Upper lobe of left lung (tissue), 4 donors: ENCODE measurements around the gene CELF5.

ENCODE experiments used
- POLR2A ChIP-seq, 4 donors: fragments of 450-650 bp; IDR thresholded peaks; one replicate each; pipeline ENCODE4 v1.5.1; 2016 to 2017; ENCODE audit warnings: antibody characterized with exemption in 4 of 4, mild to moderate bottlenecking in 2 of 4
- POLR2AphosphoS5 ChIP-seq, 2 donors: sonication (generic); formaldehyde crosslinking; IDR thresholded peaks; one replicate each; pipeline ENCODE4 v1.5.1; 2017; ENCODE audit warnings: antibody characterized with exemption in 2 of 2
- TF ChIP-seq, protein P1 (sequence below), 6 experiments: fragments of 450-650 bp in 4 of 6; fragments of 200-600 bp in 2 of 6; sonication (generic) in 2 of 6; IDR thresholded peaks; one replicate each; pipeline ENCODE4 v1.5.1; 2016 to 2019; ENCODE audit warnings: antibody characterized with exemption in 6 of 6

DNA sequence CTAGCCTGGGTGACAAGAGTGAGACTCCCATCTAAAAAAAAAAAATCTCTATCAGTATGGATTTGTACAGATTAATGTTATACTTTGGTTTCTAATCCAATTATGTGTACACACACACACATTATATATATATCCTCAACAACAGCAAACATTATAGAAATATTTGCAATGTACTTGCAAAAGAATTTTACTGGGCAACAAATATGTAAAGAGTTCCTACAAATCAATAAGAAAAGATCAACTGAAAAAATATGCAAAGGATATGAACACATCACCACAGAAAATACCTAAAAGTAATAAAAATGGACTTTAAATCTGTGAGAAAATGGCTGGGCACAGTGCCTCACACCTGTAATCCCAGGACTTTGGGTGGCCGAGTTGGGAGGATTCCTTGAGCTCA is 101.0 kb downstream of the CELF5 start:
- no peak for TF ChIP-seq POLR2A (IDR thresholded peaks at IDR 0.05)
- no peak for TF ChIP-seq POLR2AphosphoS5 (IDR thresholded peaks at IDR 0.05)
- TF ChIP-seq, protein P1, sequence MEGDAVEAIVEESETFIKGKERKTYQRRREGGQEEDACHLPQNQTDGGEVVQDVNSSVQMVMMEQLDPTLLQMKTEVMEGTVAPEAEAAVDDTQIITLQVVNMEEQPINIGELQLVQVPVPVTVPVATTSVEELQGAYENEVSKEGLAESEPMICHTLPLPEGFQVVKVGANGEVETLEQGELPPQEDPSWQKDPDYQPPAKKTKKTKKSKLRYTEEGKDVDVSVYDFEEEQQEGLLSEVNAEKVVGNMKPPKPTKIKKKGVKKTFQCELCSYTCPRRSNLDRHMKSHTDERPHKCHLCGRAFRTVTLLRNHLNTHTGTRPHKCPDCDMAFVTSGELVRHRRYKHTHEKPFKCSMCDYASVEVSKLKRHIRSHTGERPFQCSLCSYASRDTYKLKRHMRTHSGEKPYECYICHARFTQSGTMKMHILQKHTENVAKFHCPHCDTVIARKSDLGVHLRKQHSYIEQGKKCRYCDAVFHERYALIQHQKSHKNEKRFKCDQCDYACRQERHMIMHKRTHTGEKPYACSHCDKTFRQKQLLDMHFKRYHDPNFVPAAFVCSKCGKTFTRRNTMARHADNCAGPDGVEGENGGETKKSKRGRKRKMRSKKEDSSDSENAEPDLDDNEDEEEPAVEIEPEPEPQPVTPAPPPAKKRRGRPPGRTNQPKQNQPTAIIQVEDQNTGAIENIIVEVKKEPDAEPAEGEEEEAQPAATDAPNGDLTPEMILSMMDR (IDR thresholded peaks at IDR 0.05): no peak
